GM12878 (cell line): ENCODE measurements around the gene CHD6. TPM values are rescaled to one million over a fixed set of nuclear protein-coding genes. Genes with fewer than 3 reads are reported as not detected.

ENCODE experiments used
- ATF2 ChIP-seq: IDR thresholded peaks from 2 replicates; pipeline ENCODE4 v1.6.1; 2012; ENCODE audit warnings: low read length, inconsistent platforms
- BRCA1 ChIP-seq: IDR thresholded peaks from 2 replicates; pipeline ENCODE4 v1.6.1; 2011; ENCODE audit warnings: low read depth, low read length, improper control_type of control experiment
- SUPT20H ChIP-seq: IDR thresholded peaks from 2 replicates; pipeline ENCODE4 v1.6.1; 2011; ENCODE audit warnings: low read depth, mild to moderate bottlenecking, low read length, moderate library complexity, borderline replicate concordance; ENCODE audit not compliant: control insufficient read depth
- ZSCAN29 ChIP-seq: fragments of 450-650 bp; IDR thresholded peaks from 2 replicates; pipeline ENCODE4 v1.6.1; 2017; ENCODE audit warnings: mild to moderate bottlenecking, moderate library complexity
- polyA plus RNA-seq, 11 experiments: library from polyadenylated mRNA; depleted of rRNA in 4 of 11; unstranded in 6 of 11; stranded (reverse) in 5 of 11; fragments of >200 nt; fragmentation: Nextera tagmentation in 4 of 11; fragmentation: Illumina TruSeq in 1 of 11; extraction: Ambion mirVana in 4 of 11; extraction: Trizol in 1 of 11; gene quantifications; 1 replicate in 1 of 11; 2 replicates in 10 of 11; pipeline versions ENCODE4 v1.2.1 to v1.2.3, GENCODE V29; 2011 to 2016; ENCODE audit warnings: inconsistent platforms in 2 of 11, missing spikeins in 2 of 11, low read depth in 1 of 11
- total RNA-seq, 4 experiments: library from RNA; depleted of rRNA in 3 of 4; stranded (reverse); fragments of >200 nt in 3 of 4; fragmentation: Illumina TruSeq in 1 of 4; extraction: Trizol in 1 of 4; gene quantifications; 2 replicates each; pipeline versions ENCODE4 v1.2.1 to v1.2.3, GENCODE V29; 2013 to 2021
- TF ChIP-seq, protein P1 (sequence below): fragments of 450-650 bp; IDR thresholded peaks from 2 replicates; pipeline ENCODE4 v1.6.1; 2017; ENCODE audit warnings: mild to moderate bottlenecking, moderate library complexity
- TF ChIP-seq, protein P2 (sequence below): IDR thresholded peaks from 2 replicates; pipeline ENCODE4 v1.6.1; 2011; ENCODE audit warnings: mild to moderate bottlenecking, low read depth, low read length, moderate library complexity; ENCODE audit not compliant: insufficient replicate concordance

Gene CHD6
- total and polyA plus RNA-seq, 10 of the 15 experiments (the other 5 are each of a cell fraction or from before 2014, with no cell fraction given): 4.3 to 25.5 (median 17.1) TPM

DNA sequence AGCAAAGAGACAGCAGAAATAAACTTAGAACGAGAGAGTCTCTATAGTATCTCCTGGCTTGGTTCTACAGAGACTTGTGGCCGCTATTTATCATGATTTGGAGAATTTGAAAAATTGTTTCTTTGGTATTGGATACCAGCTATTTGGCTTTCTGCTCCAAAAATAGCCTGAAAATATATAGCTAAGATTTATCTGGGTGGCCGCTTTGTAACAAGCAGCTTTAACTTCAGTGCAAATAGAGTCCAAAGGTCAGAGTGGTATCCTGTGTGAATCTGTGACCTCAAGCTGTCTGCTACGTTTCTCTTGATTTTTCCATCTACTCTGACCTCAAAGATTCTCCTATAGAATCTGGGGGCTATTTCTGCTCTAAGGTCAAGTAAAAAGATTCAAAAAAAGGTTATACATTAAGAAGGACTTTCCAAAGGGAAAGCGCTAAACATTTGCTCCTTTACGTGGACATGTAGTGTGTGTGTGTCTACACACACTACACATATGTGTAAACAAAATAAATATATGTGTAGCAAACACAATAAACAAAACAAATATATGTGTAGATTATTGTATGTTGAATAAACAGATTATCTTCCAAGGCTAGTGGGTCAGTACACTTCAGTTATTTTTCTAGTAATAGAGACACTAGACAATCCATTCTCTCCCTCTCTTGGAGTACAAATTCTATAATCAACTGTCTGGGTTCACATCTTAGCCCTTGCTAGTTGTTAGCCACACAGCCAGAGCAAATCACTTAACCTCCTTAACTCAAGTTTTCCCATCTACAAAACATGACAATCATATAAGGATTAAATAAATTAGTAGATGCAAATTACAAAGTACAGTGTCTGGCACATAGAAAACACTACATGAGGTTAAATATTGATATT, 40.8 kb downstream of the CHD6 start (continued):
- TF ChIP-seq, protein P1, sequence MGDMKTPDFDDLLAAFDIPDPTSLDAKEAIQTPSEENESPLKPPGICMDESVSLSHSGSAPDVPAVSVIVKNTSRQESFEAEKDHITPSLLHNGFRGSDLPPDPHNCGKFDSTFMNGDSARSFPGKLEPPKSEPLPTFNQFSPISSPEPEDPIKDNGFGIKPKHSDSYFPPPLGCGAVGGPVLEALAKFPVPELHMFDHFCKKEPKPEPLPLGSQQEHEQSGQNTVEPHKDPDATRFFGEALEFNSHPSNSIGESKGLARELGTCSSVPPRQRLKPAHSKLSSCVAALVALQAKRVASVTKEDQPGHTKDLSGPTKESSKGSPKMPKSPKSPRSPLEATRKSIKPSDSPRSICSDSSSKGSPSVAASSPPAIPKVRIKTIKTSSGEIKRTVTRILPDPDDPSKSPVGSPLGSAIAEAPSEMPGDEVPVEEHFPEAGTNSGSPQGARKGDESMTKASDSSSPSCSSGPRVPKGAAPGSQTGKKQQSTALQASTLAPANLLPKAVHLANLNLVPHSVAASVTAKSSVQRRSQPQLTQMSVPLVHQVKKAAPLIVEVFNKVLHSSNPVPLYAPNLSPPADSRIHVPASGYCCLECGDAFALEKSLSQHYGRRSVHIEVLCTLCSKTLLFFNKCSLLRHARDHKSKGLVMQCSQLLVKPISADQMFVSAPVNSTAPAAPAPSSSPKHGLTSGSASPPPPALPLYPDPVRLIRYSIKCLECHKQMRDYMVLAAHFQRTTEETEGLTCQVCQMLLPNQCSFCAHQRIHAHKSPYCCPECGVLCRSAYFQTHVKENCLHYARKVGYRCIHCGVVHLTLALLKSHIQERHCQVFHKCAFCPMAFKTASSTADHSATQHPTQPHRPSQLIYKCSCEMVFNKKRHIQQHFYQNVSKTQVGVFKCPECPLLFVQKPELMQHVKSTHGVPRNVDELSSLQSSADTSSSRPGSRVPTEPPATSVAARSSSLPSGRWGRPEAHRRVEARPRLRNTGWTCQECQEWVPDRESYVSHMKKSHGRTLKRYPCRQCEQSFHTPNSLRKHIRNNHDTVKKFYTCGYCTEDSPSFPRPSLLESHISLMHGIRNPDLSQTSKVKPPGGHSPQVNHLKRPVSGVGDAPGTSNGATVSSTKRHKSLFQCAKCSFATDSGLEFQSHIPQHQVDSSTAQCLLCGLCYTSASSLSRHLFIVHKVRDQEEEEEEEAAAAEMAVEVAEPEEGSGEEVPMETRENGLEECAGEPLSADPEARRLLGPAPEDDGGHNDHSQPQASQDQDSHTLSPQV: no peak
- TF ChIP-seq, protein P2, sequence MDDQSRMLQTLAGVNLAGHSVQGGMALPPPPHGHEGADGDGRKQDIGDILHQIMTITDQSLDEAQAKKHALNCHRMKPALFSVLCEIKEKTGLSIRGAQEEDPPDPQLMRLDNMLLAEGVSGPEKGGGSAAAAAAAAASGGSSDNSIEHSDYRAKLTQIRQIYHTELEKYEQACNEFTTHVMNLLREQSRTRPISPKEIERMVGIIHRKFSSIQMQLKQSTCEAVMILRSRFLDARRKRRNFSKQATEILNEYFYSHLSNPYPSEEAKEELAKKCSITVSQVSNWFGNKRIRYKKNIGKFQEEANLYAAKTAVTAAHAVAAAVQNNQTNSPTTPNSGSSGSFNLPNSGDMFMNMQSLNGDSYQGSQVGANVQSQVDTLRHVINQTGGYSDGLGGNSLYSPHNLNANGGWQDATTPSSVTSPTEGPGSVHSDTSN: no peak
- TF ChIP-seq ATF2 (no peak), SUPT20H (no peak), ZSCAN29 (no peak), BRCA1 (no peak)
